A673 (cell line): ENCODE results near the gene TNFRSF6B. TPM values are rescaled to one million over a fixed set of nuclear protein-coding genes. Genes with fewer than 3 reads are reported as not detected.

Experiments used
- BruUV-seq: library from RNA; stranded (reverse); fragments of 400-500 nt; replicated peaks from 2 replicates; lab custom pipeline; 2021; lab: Mats Ljungman, UMichigan
- CTCF ChIA-PET: fragments of 300-600 bp; sonication (Branson Sonifier 250); formaldehyde crosslinking; loops from one replicate; lab custom pipeline; 2022; ENCODE audit warnings: antibody characterized with exemption; lab: Charles Lee
- POLR2A ChIA-PET: fragments of 300-600 bp; sonication (Branson Sonifier 250); formaldehyde crosslinking; loops from one replicate; lab custom pipeline; 2022; ENCODE audit warnings: antibody characterized with exemption; ENCODE audit not compliant: low non-redundant PET; lab: Charles Lee
- DNase-seq: peaks from one replicate; pipeline ENCODE4 v3.0.0-alpha.2; 2015; ENCODE audit warnings: low spot score
- H3K27ac ChIP-seq: fragments of 200-600 bp; sonication (generic); 2 replicates; pipeline ENCODE4 v1.5.1; 2016; ENCODE audit warnings: mixed run types, low read depth, mild to moderate bottlenecking, mixed read lengths, antibody characterized with exemption, low read length; ENCODE audit not compliant: poor library complexity, severe bottlenecking
- H3K27me3 ChIP-seq: fragments of 200-600 bp; sonication (generic); replicated peaks from 2 replicates; pipeline ENCODE4 v1.6.1; 2017; ENCODE audit warnings: mixed run types, low read depth, mild to moderate bottlenecking, mixed read lengths, antibody characterized with exemption, low read length; ENCODE audit not compliant: insufficient read depth, poor library complexity
- H3K36me3 ChIP-seq: fragments of 200-600 bp; sonication (generic); 2 replicates; pipeline ENCODE4 v1.6.1; 2016; ENCODE audit warnings: mixed run types, mild to moderate bottlenecking, mixed read lengths, antibody characterized with exemption, low read length; ENCODE audit not compliant: insufficient read depth, poor library complexity, severe bottlenecking
- H3K4me1 ChIP-seq: fragments of 200-600 bp; sonication (generic); 2 replicates; pipeline ENCODE4 v1.6.1; 2017; ENCODE audit warnings: mixed run types, mild to moderate bottlenecking, mixed read lengths, antibody characterized with exemption, low read length; ENCODE audit not compliant: insufficient read depth, poor library complexity, severe bottlenecking
- H3K4me3 ChIP-seq: fragments of 200-600 bp; sonication (generic); 2 replicates; pipeline ENCODE4 v1.5.1; 2016; ENCODE audit warnings: low read depth, mixed run types, mild to moderate bottlenecking, mixed read lengths, low read length; ENCODE audit not compliant: poor library complexity, severe bottlenecking
- H3K9me3 ChIP-seq: fragments of 200-600 bp; sonication (generic); 2 replicates; pipeline ENCODE4 v1.6.1; 2016; ENCODE audit warnings: mixed run types, low read depth, mild to moderate bottlenecking, mixed read lengths, antibody characterized with exemption, low read length; ENCODE audit not compliant: poor library complexity, severe bottlenecking
- EZH2 ChIP-seq: fragments of 200-600 bp; sonication (generic); IDR thresholded peaks from 2 replicates; pipeline ENCODE4 v1.6.1; 2017; ENCODE audit warnings: borderline replicate concordance, low read depth, mild to moderate bottlenecking, mixed read lengths, antibody characterized with exemption, low read length; ENCODE audit not compliant: poor library complexity, severe bottlenecking
- intact Hi-C: fragments of 100-400 bp; cut with micrococcal nuclease; formaldehyde crosslinking; loops from one replicate; pipeline ENCODE4 v1.10.0; 2022; ENCODE audit not compliant: unreplicated experiment
- total RNA-seq: library from RNA; stranded (reverse); gene quantifications from 2 replicates; pipeline ENCODE4 v1.2.3, GENCODE V29; 2021
- TF ChIP-seq, protein P1 (sequence below): fragments of 300-800, 200-600 bp; sonication (generic); conservative IDR thresholded peaks from 2 replicates; pipeline ENCODE4 v1.5.1; 2017; ENCODE audit warnings: low read depth, mild to moderate bottlenecking, antibody characterized with exemption, low read length, moderate library complexity, mixed read lengths

Gene TNFRSF6B
- total RNA-seq, 1 experiment from 2014 or later = not detected

DNA sequence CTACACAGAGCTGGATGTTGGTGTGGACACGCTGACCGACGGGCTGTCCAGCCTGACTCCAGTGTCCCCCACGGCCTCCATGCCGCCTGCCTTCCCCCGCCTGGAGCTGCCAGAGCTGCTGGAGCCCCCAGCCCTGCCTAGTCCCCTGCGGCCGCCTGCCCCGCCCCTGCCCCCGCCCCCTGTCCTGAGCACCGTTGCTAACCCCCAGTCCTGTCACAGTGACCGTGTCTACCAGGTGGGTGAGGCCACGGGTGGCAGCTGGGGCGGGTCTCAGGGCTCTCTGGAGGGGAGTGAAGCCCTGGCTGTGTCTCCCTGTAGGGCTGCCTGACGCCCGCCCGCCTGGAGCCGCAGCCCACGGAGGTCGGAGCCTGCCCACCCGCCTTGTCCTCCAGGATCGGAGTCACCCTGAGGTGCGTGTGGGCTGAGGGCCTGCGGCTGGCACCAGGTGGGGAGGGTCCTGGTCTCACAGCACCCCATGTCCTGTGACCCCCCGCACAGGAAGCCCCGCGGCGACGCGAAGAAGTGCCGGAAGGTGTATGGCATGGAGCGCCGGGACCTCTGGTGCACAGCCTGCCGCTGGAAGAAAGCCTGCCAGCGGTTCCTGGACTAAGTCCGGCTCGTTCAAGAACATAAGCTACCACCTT is 46.1 kb downstream of the TNFRSF6B start:
- ChIA-PET POLR2A (no interaction called here), CTCF (no interaction called here)
- Histone ChIP-seq H3K27me3 (no peaks in the 10 kb centered on the region), H3K36me3 (peaks cover 24% of the 10 kb centered on the region), H3K27ac (no peak overlapping the region), H3K9me3 (no peaks in the 10 kb centered on the region), H3K4me3 (no peak overlapping the region), H3K4me1 (peaks cover 16% of the 10 kb centered on the region)
- intact Hi-C loops = no loop called here
- no TSS peak for BruUV-seq
- TF ChIP-seq EZH2 = no peak
- TF ChIP-seq, protein P1, sequence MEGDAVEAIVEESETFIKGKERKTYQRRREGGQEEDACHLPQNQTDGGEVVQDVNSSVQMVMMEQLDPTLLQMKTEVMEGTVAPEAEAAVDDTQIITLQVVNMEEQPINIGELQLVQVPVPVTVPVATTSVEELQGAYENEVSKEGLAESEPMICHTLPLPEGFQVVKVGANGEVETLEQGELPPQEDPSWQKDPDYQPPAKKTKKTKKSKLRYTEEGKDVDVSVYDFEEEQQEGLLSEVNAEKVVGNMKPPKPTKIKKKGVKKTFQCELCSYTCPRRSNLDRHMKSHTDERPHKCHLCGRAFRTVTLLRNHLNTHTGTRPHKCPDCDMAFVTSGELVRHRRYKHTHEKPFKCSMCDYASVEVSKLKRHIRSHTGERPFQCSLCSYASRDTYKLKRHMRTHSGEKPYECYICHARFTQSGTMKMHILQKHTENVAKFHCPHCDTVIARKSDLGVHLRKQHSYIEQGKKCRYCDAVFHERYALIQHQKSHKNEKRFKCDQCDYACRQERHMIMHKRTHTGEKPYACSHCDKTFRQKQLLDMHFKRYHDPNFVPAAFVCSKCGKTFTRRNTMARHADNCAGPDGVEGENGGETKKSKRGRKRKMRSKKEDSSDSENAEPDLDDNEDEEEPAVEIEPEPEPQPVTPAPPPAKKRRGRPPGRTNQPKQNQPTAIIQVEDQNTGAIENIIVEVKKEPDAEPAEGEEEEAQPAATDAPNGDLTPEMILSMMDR = no peak
- DNase-seq = no peak

GRCh38 chr20:63743210-63743970 is 46.9 kb downstream of the TNFRSF6B start:
- CTCF ChIA-PET = no interaction called here
- H3K4me1 ChIP-seq = peaks cover 16% of the 10 kb centered on the region
- POLR2A ChIA-PET = interaction anchor here (0.6 kb wide), 1 partner anchor 123 kb away, joined by 20 read pairs; no protein-coding TSS in a partner anchor
- H3K9me3 ChIP-seq = no peaks in the 10 kb centered on the region
- H3K27ac ChIP-seq = peak overlapping the region; percentile 23
- DNase-seq = no peak
- no peaks in the 10 kb centered on the region for H3K27me3 ChIP-seq
- intact Hi-C loops = no loop called here
- no peak overlapping the region for H3K4me3 ChIP-seq
- no peak for TF ChIP-seq EZH2
- TF ChIP-seq, protein P1 = no peak
- H3K36me3 ChIP-seq = peaks cover 24% of the 10 kb centered on the region
- TSS peak; percentile 41 for BruUV-seq

- ChIA-PET CTCF (no interaction called here), POLR2A (interaction anchor here (0.6 kb wide), 1 partner anchor 123 kb away, joined by 20 read pairs; no protein-coding TSS in a partner anchor)
- H3K4me1 ChIP-seq = peaks cover 16% of the 10 kb centered on the region
- peaks cover 24% of the 10 kb centered on the region for H3K36me3 ChIP-seq
- no peak overlapping the region for H3K27ac ChIP-seq
- no peak overlapping the region for H3K4me3 ChIP-seq
- H3K27me3 ChIP-seq = no peaks in the 10 kb centered on the region
- no peak for TF ChIP-seq EZH2
- TF ChIP-seq, protein P1 = no peak
- H3K9me3 ChIP-seq = no peaks in the 10 kb centered on the region
- DNase-seq = no peak
- no TSS peak for BruUV-seq
- intact Hi-C loops = no loop called here
These were observed 47.7 kb downstream of the TNFRSF6B start for GRCh38 chr20:63744158-63744557.
